IMR-90 (cell line): ENCODE results near the gene MAGI1. TPM values are rescaled to one million over a fixed set of nuclear protein-coding genes. Genes with fewer than 3 reads are reported as not detected.

Experiments used
- ATAC-seq: fragments of 200-7000 bp; cut with Tn5 transposase; 2 replicates; pipeline ENCODE4 v1.9.1; 2020; ENCODE audit warnings: low read depth, mild to moderate bottlenecking, moderate library complexity
- BruUV-seq: library from RNA; stranded (reverse); fragments of 400-500 nt; replicated peaks from 2 replicates; lab custom pipeline; 2021; lab: Mats Ljungman, UMichigan
- CTCF ChIA-PET: fragments of 300-600 bp; formaldehyde crosslinking; extraction: SDS; loops from one replicate; lab custom pipeline; 2021; ENCODE audit warnings: antibody characterized with exemption; lab: Yijun Ruan, JAX
- POLR2A ChIA-PET: fragments of 300-600 bp; sonication (Branson Sonifier 250); formaldehyde crosslinking; loops from one replicate; lab custom pipeline; 2022; ENCODE audit warnings: antibody characterized with exemption; ENCODE audit not compliant: unreplicated experiment; lab: Charles Lee
- DNase-seq: peaks from one replicate; pipeline ENCODE4 v3.0.0; 2013
- H2AFZ ChIP-seq: replicated peaks from 2 replicates; pipeline ENCODE3; 2013; ENCODE audit warnings: low read length, mild to moderate bottlenecking; ENCODE audit not compliant: poor library complexity
- H2AK5ac ChIP-seq: 2 replicates; pipeline ENCODE4 v1.6.1; 2013; ENCODE audit warnings: low read depth, low read length, inconsistent platforms
- H2AK9ac ChIP-seq: replicated peaks from 2 replicates; pipeline ENCODE3; 2013; ENCODE audit warnings: mild to moderate bottlenecking, low read depth, low read length, moderate library complexity; ENCODE audit not compliant: poor library complexity
- H2BK120ac ChIP-seq: 2 replicates; pipeline ENCODE4 v1.6.1; 2013; ENCODE audit warnings: low read depth, low read length, inconsistent platforms
- H2BK15ac ChIP-seq: 3 replicates; pipeline ENCODE4 v1.6.1; 2013; ENCODE audit warnings: low read depth, low read length, inconsistent platforms
- H2BK20ac ChIP-seq: 2 replicates; pipeline ENCODE4 v1.6.1; 2013; ENCODE audit warnings: low read depth, mild to moderate bottlenecking, inconsistent platforms, low read length, moderate library complexity
- H2BK5ac ChIP-seq: 2 replicates; pipeline ENCODE4 v1.6.1; 2013; ENCODE audit warnings: mild to moderate bottlenecking, low read depth, low read length, inconsistent platforms; ENCODE audit not compliant: poor library complexity, severe bottlenecking
- H3K14ac ChIP-seq: replicated peaks from 2 replicates; pipeline ENCODE4 v1.6.1; 2013; ENCODE audit warnings: low read depth, low read length, inconsistent platforms
- H3K18ac ChIP-seq: 2 replicates; pipeline ENCODE4 v1.6.1; 2013; ENCODE audit warnings: low read depth, low read length, control low read depth
- H3K23ac ChIP-seq: 2 replicates; pipeline ENCODE4 v1.6.1; 2013; ENCODE audit warnings: low read depth, low read length, inconsistent platforms
- H3K27ac ChIP-seq: 2 replicates; pipeline ENCODE4 v1.5.1; 2013; ENCODE audit warnings: mild to moderate bottlenecking, control low read depth, low read length; ENCODE audit not compliant: insufficient read depth
- H3K27me3 ChIP-seq: 2 replicates; pipeline ENCODE4 v1.6.1; 2013; ENCODE audit warnings: low read length; ENCODE audit not compliant: control insufficient read depth, insufficient read depth
- H3K36me3 ChIP-seq: 2 replicates; pipeline ENCODE4 v1.6.1; 2013; ENCODE audit warnings: low read length, mixed read lengths; ENCODE audit not compliant: control insufficient read depth, insufficient read depth
- H3K4ac ChIP-seq: 2 replicates; pipeline ENCODE4 v1.6.1; 2013; ENCODE audit warnings: low read depth, low read length, inconsistent platforms
- H3K4me1 ChIP-seq: 2 replicates; pipeline ENCODE4 v1.6.1; 2013; ENCODE audit warnings: low read length, mixed read lengths; ENCODE audit not compliant: control insufficient read depth, insufficient read depth
- H3K4me2 ChIP-seq: 2 replicates; pipeline ENCODE4 v1.6.1; 2013; ENCODE audit warnings: low read depth, mild to moderate bottlenecking, control low read depth, low read length, moderate library complexity
- H3K4me3 ChIP-seq: 2 replicates; pipeline ENCODE4 v1.5.1; 2013; ENCODE audit warnings: low read depth, mild to moderate bottlenecking, control low read depth, low read length, moderate library complexity; ENCODE audit not compliant: insufficient read depth
- H3K56ac ChIP-seq: 2 replicates; pipeline ENCODE4 v1.6.1; 2013; ENCODE audit warnings: low read length, inconsistent platforms; ENCODE audit not compliant: insufficient read depth; ENCODE audit errors: extremely low read depth
- H3K79me1 ChIP-seq, 2 experiments: 2 replicates each; pipeline ENCODE4 v1.6.1; 2013; ENCODE audit warnings: low read length in 2 of 2, inconsistent platforms in 1 of 2, low read depth in 1 of 2
- H3K9ac ChIP-seq: 2 replicates; pipeline ENCODE4 v1.6.1; 2013; ENCODE audit warnings: low read depth, low read length, control low read depth
- H3K9me1 ChIP-seq: 2 replicates; pipeline ENCODE4 v1.6.1; 2013; ENCODE audit warnings: low read length, inconsistent platforms; ENCODE audit not compliant: insufficient read depth
- H3K9me3 ChIP-seq: 2 replicates; pipeline ENCODE4 v1.6.1; 2013; ENCODE audit warnings: low read length; ENCODE audit not compliant: control insufficient read depth, insufficient read depth
- H4K20me1 ChIP-seq: 2 replicates; pipeline ENCODE4 v1.6.1; 2013; ENCODE audit warnings: low read length, inconsistent platforms; ENCODE audit not compliant: insufficient read depth
- H4K5ac ChIP-seq: 2 replicates; pipeline ENCODE4 v1.6.1; 2013; ENCODE audit warnings: mild to moderate bottlenecking, low read depth, low read length, control low read depth
- H4K8ac ChIP-seq, 2 experiments: 2 replicates each; pipeline ENCODE4 v1.6.1; 2013; ENCODE audit warnings: low read depth in 2 of 2, low read length in 2 of 2, control low read depth in 1 of 2, inconsistent platforms in 1 of 2
- H4K91ac ChIP-seq: 2 replicates; pipeline ENCODE4 v1.6.1; 2013; ENCODE audit warnings: low read depth, low read length, inconsistent platforms; ENCODE audit not compliant: insufficient read depth
- CHD1 ChIP-seq: IDR thresholded peaks from 2 replicates; pipeline ENCODE4 v1.6.1; 2012; ENCODE audit warnings: low read depth, low read length, improper control_type of control experiment
- MAFK ChIP-seq: IDR thresholded peaks from 2 replicates; pipeline ENCODE4 v1.6.1; 2012; ENCODE audit warnings: low read depth, low read length, improper control_type of control experiment
- POLR2A ChIP-seq: IDR thresholded peaks from 2 replicates; pipeline ENCODE4 v1.6.1; 2012; ENCODE audit warnings: mild to moderate bottlenecking, low read depth, low read length
- RCOR1 ChIP-seq: IDR thresholded peaks from 2 replicates; pipeline ENCODE4 v1.6.1; 2012; ENCODE audit warnings: mild to moderate bottlenecking, low read length, improper control_type of control experiment; ENCODE audit not compliant: insufficient replicate concordance
- SMC3 ChIP-seq: fragments of 150-350 bp; IDR thresholded peaks from 2 replicates; pipeline ENCODE4 v1.6.1; 2016; ENCODE audit warnings: low read depth, mild to moderate bottlenecking, antibody characterized with exemption, low read length, moderate library complexity
- WGBS, 2 experiments: methylation state at CpG; one replicate each; pipeline versions ENCODE4 v1.1.5 to v1.1.7; 2013; ENCODE audit warnings: missing lambda C conversion rate in 2 of 2; ENCODE audit not compliant: insufficient read length in 1 of 2; ENCODE audit errors: extremely low coverage in 2 of 2; 5-methylcytosine and 5-hydroxymethylcytosine counted together
- dilution Hi-C: fragments of 300-500 bp; cut with HindIII; formaldehyde crosslinking; loops from one replicate; pipeline ENCODE4 v1.14.3; 2018; ENCODE audit warnings: low sequenced_read_pairs; ENCODE audit not compliant: unreplicated experiment
- in situ Hi-C: fragments of 300-500 bp; cut with MboI; formaldehyde crosslinking; loops from 3 replicates; pipeline ENCODE4 v1.14.3; 2019; ENCODE audit warnings: low sequenced_read_pairs, inconsistent platforms, mixed read lengths
- intact Hi-C: fragments of 100-400 bp; cut with micrococcal nuclease; formaldehyde crosslinking; loops from 2 replicates; pipeline ENCODE4 v1.10.0; 2022
- polyA plus RNA-seq, 3 experiments: library from polyadenylated mRNA; depleted of rRNA; stranded (reverse); fragments of >200 nt; gene quantifications; 2 replicates each; pipeline ENCODE4 v1.2.3, GENCODE V29; 2012; ENCODE audit warnings: low replicate concordance in 1 of 3
- total RNA-seq: library from RNA; depleted of rRNA; stranded (reverse); fragments of >200 nt; gene quantifications from 2 replicates; pipeline ENCODE4 v1.2.3, GENCODE V29; 2012

Gene MAGI1
- total and polyA plus RNA-seq, 2 of the 4 experiments (the other 2 are of a cell fraction): 14.5 to 24.2 TPM

- Histone ChIP-seq H2BK120ac (no peak overlapping the region), H3K18ac (no peak overlapping the region), H3K9me3 (no peaks in the 10 kb centered on the region), H4K8ac (no peak overlapping the region), H3K56ac (no peak overlapping the region), H2AFZ (no peak overlapping the region), H2BK5ac (no peak overlapping the region), H3K27ac (no peak overlapping the region), H4K20me1 (peaks cover 4% of the 10 kb centered on the region; the same call in 1 of the 2 replicates), H3K36me3 (no peaks in the 10 kb centered on the region), H3K27me3 (no peaks in the 10 kb centered on the region), H3K4me1 (peaks cover 2% of the 10 kb centered on the region), H3K4ac (no peak overlapping the region), H2AK5ac (no peak overlapping the region), H3K4me3 (no peak overlapping the region), H4K91ac (no peak overlapping the region), H3K23ac (no peak overlapping the region), H4K5ac (no peak overlapping the region), H3K4me2 (no peak overlapping the region), H3K9ac (no peak overlapping the region), H2AK9ac (no peak overlapping the region), H3K14ac (no peak overlapping the region), H3K9me1 (peaks cover 4% of the 10 kb centered on the region; the same call in 1 of the 2 replicates), H3K79me1 (peaks cover 7 to 37% of the 10 kb centered on the region in 2 experiments; a peak in 3 of 4 replicates), H2BK15ac (no peak overlapping the region), H2BK20ac (no peak overlapping the region)
- WGBS, 2 experiments: no CpG with 5 or more reads among the region's 1 CpG
- no peak for DNase-seq
- ATAC-seq: no peak
- intact Hi-C loops (no loop called here), in situ Hi-C loops (no loop called here), dilution Hi-C loops (no loop called here)
- ChIA-PET CTCF (no interaction called here), POLR2A (no interaction called here)
- no TSS peak for BruUV-seq
- TF ChIP-seq CHD1 (no peak), POLR2A (no peak), RCOR1 (no peak), MAFK (no peak), SMC3 (no peak)
Observed at GRCh38 chr3:65899226-65899625, 139.5 kb downstream of the MAGI1 start.
